ENCODE measurements around the gene APOBEC3F. TPM values are rescaled to one million over a fixed set of nuclear protein-coding genes. Genes with fewer than 3 reads are reported as not detected.
A peak's percentile ranks its signal among the peaks of the same experiment; 100 is the strongest.

The APOBEC3F gene
- total and polyA plus RNA-seq, 10 of the 15 experiments (the other 5 are each of a cell fraction or from before 2014, with no cell fraction given), result 7.4 to 29.1 (median 12.8) TPM

- TF ChIP-seq SKIL (IDR thresholded peaks at IDR 0.05; ENCODE audit: low read depth, poor library complexity, severe bottlenecking) (no peak), SMAD5 (IDR thresholded peaks at IDR 0.05; ENCODE audit: low read depth) (no peak), ZBTB11 (CRISPR knock-in tag; IDR thresholded peaks at IDR 0.05) (no peak), TBL1XR1 (IDR thresholded peaks at IDR 0.05; ENCODE audit: low read depth, low read length) (no peak), PBX3 (IDR thresholded peaks at IDR 0.05; ENCODE audit: insufficient replicate concordance, low read depth, low read length) (peak; percentile 41), BCL3 (IDR thresholded peaks at IDR 0.05; ENCODE audit: borderline replicate concordance, insufficient read depth, low read depth, low read length, poor library complexity, severe bottlenecking) (no peak), CREM (IDR thresholded peaks at IDR 0.05; ENCODE audit: low read depth) (no peak), NR2F1 (conservative IDR thresholded peaks at IDR 0.05) (peak; percentile 58; the same call in 1 of the 2 replicates), CTCF (IDR thresholded peaks at IDR 0.05 in 2 of 3, conservative IDR thresholded peaks at IDR 0.05 in 1 of 3; ENCODE audit: control insufficient read depth in 2 of 3, extremely low read depth in 1 of 3, insufficient read depth in 1 of 3, low read depth in 3 of 3, low read length in 3 of 3) (no peak), SP1 (IDR thresholded peaks at IDR 0.05; ENCODE audit: low read depth, low read length) (no peak), MXI1 (IDR thresholded peaks at IDR 0.05; ENCODE audit: low read depth, low read length) (no peak), NFYB (IDR thresholded peaks at IDR 0.05; ENCODE audit: insufficient read depth, low read depth, low read length) (no peak), ZZZ3 (IDR thresholded peaks at IDR 0.05; ENCODE audit: control insufficient read depth, insufficient read length, low read depth) (no peak)
Measured at GRCh38 chr22:39098576-39098975, 57.9 kb downstream of the APOBEC3F start (continued).
